ENCODE measurements around the gene EPHB1. TPM values are rescaled to one million over a fixed set of nuclear protein-coding genes. Genes with fewer than 3 reads are reported as not detected.

The EPHB1 gene
- total RNA-seq, 2 donors from 2014 or later: 2.3 to 21.2 TPM

GRCh38 chr3:134852893-134853351, 57.9 kb downstream of the EPHB1 start:
- Histone ChIP-seq H3K4me3 (no peak overlapping the region), H3K36me3 (no peaks in the 10 kb centered on the region), H3K27me3 (replicated peaks; ENCODE audit: insufficient read depth) (no peaks in the 10 kb centered on the region), H3K4me1 (replicated peaks) (no peaks in the 10 kb centered on the region), H3K27ac (no peak overlapping the region), H3K9me3 (no peaks in the 10 kb centered on the region)
- no peak for TF ChIP-seq POLR2A (IDR thresholded peaks at IDR 0.05)
- TF ChIP-seq POLR2AphosphoS5 (IDR thresholded peaks at IDR 0.05): no peak
- TF ChIP-seq CTCF (IDR thresholded peaks at IDR 0.05): no peak
- intact Hi-C loops (cut with DNase I): no loop called here
- DNase-seq (ENCODE audit: low spot score): no peak
- WGBS: 79% methylated on average over 4 of the region's 4 CpGs

- 11% methylated on average over 6 of the region's 6 CpGs for WGBS
- H3K27me3 ChIP-seq (replicated peaks; ENCODE audit: insufficient read depth): no peaks in the 10 kb centered on the region
- no peak for TF ChIP-seq POLR2A (IDR thresholded peaks at IDR 0.05)
- TF ChIP-seq POLR2AphosphoS5 (IDR thresholded peaks at IDR 0.05): no peak
- no peak for TF ChIP-seq CTCF (IDR thresholded peaks at IDR 0.05)
- no peak for DNase-seq (ENCODE audit: low spot score)
- H3K4me1 ChIP-seq (replicated peaks): no peaks in the 10 kb centered on the region
- H3K9me3 ChIP-seq: no peaks in the 10 kb centered on the region
- no peak overlapping the region for H3K27ac ChIP-seq
- no peak overlapping the region for H3K4me3 ChIP-seq
- no peaks in the 10 kb centered on the region for H3K36me3 ChIP-seq
- intact Hi-C loops (cut with DNase I): no loop called here
These were observed 59.2 kb downstream of the EPHB1 start for GRCh38 chr3:134854254-134854653.

- WGBS: 95% methylated on average over 7 of the region's 7 CpGs
- Histone ChIP-seq H3K27me3 (replicated peaks; ENCODE audit: insufficient read depth) (no peaks in the 10 kb centered on the region), H3K4me1 (replicated peaks) (no peaks in the 10 kb centered on the region), H3K36me3 (no peaks in the 10 kb centered on the region), H3K4me3 (no peak overlapping the region), H3K9me3 (no peaks in the 10 kb centered on the region), H3K27ac (no peak overlapping the region)
- DNase-seq (ENCODE audit: low spot score): no peak
- intact Hi-C loops (cut with DNase I): no loop called here
- TF ChIP-seq CTCF (IDR thresholded peaks at IDR 0.05): no peak
These were observed 62.3 kb downstream of the EPHB1 start for GRCh38 chr3:134857356-134857755.

GRCh38 chr3:134857776-134858362, 62.8 kb downstream of the EPHB1 start:
- no peak overlapping the region for H3K27ac ChIP-seq
- no peak overlapping the region for H3K4me3 ChIP-seq
- no peaks in the 10 kb centered on the region for H3K9me3 ChIP-seq
- H3K36me3 ChIP-seq: no peaks in the 10 kb centered on the region
- H3K4me1 ChIP-seq (replicated peaks): no peaks in the 10 kb centered on the region
- H3K27me3 ChIP-seq (replicated peaks; ENCODE audit: insufficient read depth): no peaks in the 10 kb centered on the region
- no peak for TF ChIP-seq POLR2A (IDR thresholded peaks at IDR 0.05)
- TF ChIP-seq CTCF (IDR thresholded peaks at IDR 0.05): no peak
- no peak for TF ChIP-seq POLR2AphosphoS5 (IDR thresholded peaks at IDR 0.05)
- intact Hi-C loops (cut with DNase I): no loop called here
- DNase-seq (ENCODE audit: low spot score): no peak

- H3K27me3 ChIP-seq (replicated peaks; ENCODE audit: insufficient read depth): no peaks in the 10 kb centered on the region
- WGBS: 73% methylated on average over 7 of the region's 7 CpGs
- intact Hi-C loops (cut with DNase I): no loop called here
- no peak overlapping the region for H3K27ac ChIP-seq
- no peak for DNase-seq (ENCODE audit: low spot score)
- no peak overlapping the region for H3K4me3 ChIP-seq
- H3K4me1 ChIP-seq (replicated peaks): no peaks in the 10 kb centered on the region
- H3K36me3 ChIP-seq: no peaks in the 10 kb centered on the region
- TF ChIP-seq POLR2AphosphoS5 (IDR thresholded peaks at IDR 0.05): no peak
- no peak for TF ChIP-seq POLR2A (IDR thresholded peaks at IDR 0.05)
- no peak for TF ChIP-seq CTCF (IDR thresholded peaks at IDR 0.05)
- H3K9me3 ChIP-seq: no peaks in the 10 kb centered on the region
These were observed 63.5 kb downstream of the EPHB1 start for GRCh38 chr3:134858441-134859035.
